Stomach (tissue), 9 donors: Measurements from ENCODE around the gene GNPTAB. TPM values are rescaled to one million over a fixed set of nuclear protein-coding genes. Genes with fewer than 3 reads are reported as not detected.
"Not testable (repeated sequence)": the region's sequence is repeated elsewhere in the genome, so short reads cannot be mapped to it uniquely, and the experiment has no call there.

Experiments
- DNase-seq, 2 donors: peaks; one replicate each; pipeline versions ENCODE4 v3.0.0 to v3.0.0-alpha.2; 2013 to 2019
- H3K27ac ChIP-seq, 5 donors: fragments of 200-600 bp in 4 of 5; sonication (generic) in 4 of 5; one replicate each; pipeline ENCODE4 v1.5.1; 2013 to 2019; ENCODE audit warnings: mild to moderate bottlenecking in 1 of 5, moderate library complexity in 1 of 5
- H3K27me3 ChIP-seq, 3 donors: fragments of 200-600 bp; sonication (generic); one replicate each; pipeline ENCODE4 v1.5.1; 2017 to 2019; ENCODE audit warnings: mixed run types in 1 of 3
- H3K36me3 ChIP-seq, 4 donors: fragments of 200-600 bp; sonication (generic); 1 replicate in 3 of 4; 2 replicates in 1 of 4; pipeline ENCODE4 v1.5.1; 2016 to 2019
- H3K4me1 ChIP-seq, 4 donors: fragments of 200-600 bp; sonication (generic); one replicate each; pipeline ENCODE4 v1.5.1; 2016 to 2019
- H3K4me3 ChIP-seq, 4 donors: fragments of 200-600 bp; sonication (generic) in 3 of 4; one replicate each; pipeline ENCODE4 v1.5.1; 2016 to 2019; ENCODE audit warnings: mild to moderate bottlenecking in 1 of 4
- H3K9me3 ChIP-seq, 4 donors: fragments of 200-600 bp; sonication (generic); one replicate each; pipeline ENCODE4 v1.5.1; 2016 to 2019
- CTCF ChIP-seq, 7 experiments: fragments of 450-650 bp in 4 of 7; fragments of 200-600 bp in 3 of 7; sonication (generic) in 3 of 7; IDR thresholded peaks; one replicate each; pipeline ENCODE4 v1.5.1; 2016 to 2019; ENCODE audit warnings: antibody characterized with exemption in 7 of 7, control low read depth in 2 of 7, mild to moderate bottlenecking in 1 of 7
- EP300 ChIP-seq: sonication (generic); formaldehyde crosslinking; IDR thresholded peaks from one replicate; pipeline ENCODE4 v1.6.1; 2017; ENCODE audit warnings: antibody characterized with exemption
- POLR2A ChIP-seq, 4 donors: fragments of 450-650 bp; IDR thresholded peaks; one replicate each; pipeline ENCODE4 v1.6.1; 2016; ENCODE audit warnings: antibody characterized with exemption in 4 of 4, control low read depth in 2 of 4, mild to moderate bottlenecking in 1 of 4, moderate library complexity in 1 of 4
- POLR2AphosphoS5 ChIP-seq, 3 donors: sonication (generic); formaldehyde crosslinking; IDR thresholded peaks; one replicate each; pipeline ENCODE4 v1.6.1; 2016; ENCODE audit warnings: antibody characterized with exemption in 3 of 3
- WGBS, 5 donors: extraction: QIAGEN DNeasy Blood & Tissue Kit in 3 of 5; methylation state at CpG; one replicate each; pipeline versions ENCODE4 v1.1.5 to v1.1.7; 2013 to 2018; 5-methylcytosine and 5-hydroxymethylcytosine counted together
- intact Hi-C: fragments of 100-400 bp; cut with DNase I; formaldehyde crosslinking; loops from one replicate; pipeline ENCODE4 v1.15.1; 2023; ENCODE audit warnings: low total_unique reads
- polyA plus RNA-seq, 3 donors: library from polyadenylated mRNA; stranded (reverse); fragments of 200-250 nt; gene quantifications; one replicate each; pipeline ENCODE4 v1.2.3, GENCODE V29; 2013
- total RNA-seq, 5 donors: library from RNA; depleted of rRNA; stranded (reverse); fragments of >200 nt; gene quantifications; one replicate each; pipeline versions ENCODE4 v1.1.0 to v1.2.3, GENCODE V29; 2014 to 2016
- donor health status: healthy with polysubstance abuse.
- donor health status: Bipolar disorder and iron deficiency.
- donor health status: healthy.

GNPTAB gene
- total and polyA plus RNA-seq, 8 donors = 8.9 to 63.2 (median 16.9) TPM

GRCh38 chr12:101876861-101877805 is 46.4 kb upstream of the GNPTAB start, which contains the start of gene DRAM1:
Gene DRAM1 (plus strand): TSS chr12:101877580. CDS start chr12:101877790, 210 bp downstream.
- Histone ChIP-seq H3K4me1 (peaks cover 8 to 57% (median 30%) of the 10 kb centered on the region in 4 donors), H3K4me3 (peak within 1 kb of the TSS; percentile 68 to 92 (median 74)), H3K36me3 (no peaks in the 10 kb centered on the region), H3K9me3 (no peaks in the 10 kb centered on the region), H3K27me3 (no peaks in the 10 kb centered on the region), H3K27ac (peak within 1 kb of the TSS; percentile 94 to 99 (median 98))
- intact Hi-C loops = no loop called here
- TF ChIP-seq POLR2AphosphoS5 (IDR thresholded peaks at IDR 0.05) (peak; percentile 64 to 92 (median 86)), CTCF (IDR thresholded peaks at IDR 0.05) (peak in 1 of 7 experiments; percentile 11), EP300 (no peak), POLR2A (IDR thresholded peaks at IDR 0.05) (peak in 2 of 4 donors; percentile 53)
- 1 to 2% (median 1%) methylated on average over 39 to 105 of the region's 105 CpGs for WGBS, 5 donors
- peak; percentile 94 to 96 for DNase-seq

- intact Hi-C loops = no loop called here
- Histone ChIP-seq H3K27ac (peak overlapping the region; percentile 94 to 99 (median 98)), H3K27me3 (no peaks in the 10 kb centered on the region), H3K36me3 (no peaks in the 10 kb centered on the region), H3K4me1 (peaks cover 8 to 51% (median 30%) of the 10 kb centered on the region in 4 donors), H3K9me3 (no peaks in the 10 kb centered on the region), H3K4me3 (peak overlapping the region; percentile 68 to 92 (median 74))
- TF ChIP-seq EP300 (no peak), POLR2AphosphoS5 (IDR thresholded peaks at IDR 0.05) (no peak)
- DNase-seq = peak in 1 of 2 donors; percentile 16
- WGBS, 5 donors = 42 to 49% (median 48%) methylated on average over 9 of the region's 9 CpGs
These were observed 45.6 kb upstream of the GNPTAB start for GRCh38 chr12:101876322-101876860.

GRCh38 chr12:101875162-101875561 is 44.4 kb upstream of the GNPTAB start:
- no peak for DNase-seq
- H3K27me3 ChIP-seq = no peaks in the 10 kb centered on the region
- TF ChIP-seq POLR2AphosphoS5 (IDR thresholded peaks at IDR 0.05) = no peak
- no peak for TF ChIP-seq CTCF (IDR thresholded peaks at IDR 0.05)
- no peak for TF ChIP-seq POLR2A (IDR thresholded peaks at IDR 0.05)
- no peak for TF ChIP-seq EP300
- no peaks in the 10 kb centered on the region for H3K36me3 ChIP-seq
- peak overlapping the region in 4 of 5 donors; percentile 97 to 99 (median 98) for H3K27ac ChIP-seq
- no peaks in the 10 kb centered on the region for H3K9me3 ChIP-seq
- H3K4me1 ChIP-seq = peaks cover 8 to 39% (median 25%) of the 10 kb centered on the region in 4 donors
- 85 to 93% (median 92%) methylated on average over 9 of the region's 9 CpGs for WGBS, 5 donors
- no peak overlapping the region for H3K4me3 ChIP-seq
- intact Hi-C loops = no loop called here

GRCh38 chr12:101870925-101871324 is 40.2 kb upstream of the GNPTAB start:
- no peak overlapping the region for H3K27ac ChIP-seq
- intact Hi-C loops = no loop called here

GRCh38 chr12:101867619-101868018 is 36.9 kb upstream of the GNPTAB start:
- intact Hi-C loops, DNase-seq, H3K4me3 ChIP-seq, H3K27ac ChIP-seq, H3K9me3 ChIP-seq, H3K36me3 ChIP-seq, H3K27me3 ChIP-seq, H3K4me1 ChIP-seq: not testable (repeated sequence)
- WGBS, 5 donors = 89 to 98% (median 95%) methylated on average over 3 of the region's 3 CpGs

More at GRCh38 chr12:101870925-101871324, 40.2 kb upstream of the GNPTAB start:
- H3K4me1 ChIP-seq = peaks cover 0 to 8% (median 3%) of the 10 kb centered on the region in 4 donors
- TF ChIP-seq POLR2AphosphoS5 (IDR thresholded peaks at IDR 0.05) = no peak
- TF ChIP-seq EP300 = no peak
- no peak for TF ChIP-seq CTCF (IDR thresholded peaks at IDR 0.05)
- no peak for TF ChIP-seq POLR2A (IDR thresholded peaks at IDR 0.05)
- H3K27me3 ChIP-seq = no peaks in the 10 kb centered on the region
- no peaks in the 10 kb centered on the region for H3K36me3 ChIP-seq
- WGBS, 5 donors = 65 to 100% (median 89%) methylated on average over 1 of the region's 1 CpG
- no peak overlapping the region for H3K4me3 ChIP-seq
- no peaks in the 10 kb centered on the region for H3K9me3 ChIP-seq
- no peak for DNase-seq
